K562 (cell line): ENCODE data around the gene CIAO2A. TPM values are rescaled to one million over a fixed set of nuclear protein-coding genes. Genes with fewer than 3 reads are reported as not detected.

ENCODE experiments used
- ATAC-seq: fragments of 200-7000 bp; cut with Tn5 transposase; 3 replicates; pipeline ENCODE4 v1.9.1; 2020; ENCODE audit warnings: moderate library complexity
- BruUV-seq: library from RNA; stranded (reverse); fragments of 400-500 nt; replicated peaks from 2 replicates; lab custom pipeline; 2021; lab: Mats Ljungman, UMichigan
- CTCF ChIA-PET: fragments of 300-600 bp; formaldehyde crosslinking; extraction: SDS; loops from one replicate; lab custom pipeline; 2021; ENCODE audit warnings: low intra/inter-chr PET ratio; lab: Yijun Ruan, JAX
- POLR2A ChIA-PET: fragments of 300-600, 350-650 bp; sonication (Branson Sonifier 250); formaldehyde crosslinking; extraction: SDS; loops from one replicate; lab custom pipeline; 2021; ENCODE audit warnings: antibody characterized with exemption, inconsistent platforms; lab: Yijun Ruan, JAX
- DNase-seq, 4 experiments: peaks; one replicate each; pipeline versions ENCODE4 v3.0.0 to v3.0.0-alpha.2; 2011 to 2018; ENCODE audit warnings: low spot score in 3 of 4, mixed read lengths in 3 of 4; ENCODE audit errors: extremely low read depth in 1 of 4
- FAIRE-seq: peaks from 2 replicates; lab custom pipeline; 2011; peaks lifted over from hg19 to GRCh38; lab: Jason Lieb, UNC
- H2AFZ ChIP-seq: 2 replicates; pipeline ENCODE4 v1.6.0; 2011; ENCODE audit warnings: low read depth, low read length, control low read depth, inconsistent platforms
- H3K27ac ChIP-seq: fragments of 200-600 bp; 3 replicates; pipeline ENCODE4 v1.8.0; 2011; ENCODE audit warnings: low read depth, mild to moderate bottlenecking, control low read depth, inconsistent platforms, low read length, moderate library complexity, mixed read lengths; ENCODE audit errors: extremely low read depth
- H3K27me3 ChIP-seq, 2 experiments: fragments of 300-600 bp in 1 of 2; 2 replicates in 1 of 2; 3 replicates in 1 of 2; pipeline versions ENCODE4 v1.6.0 to v1.8.0; 2011; ENCODE audit warnings: inconsistent platforms in 2 of 2, low read length in 2 of 2, mild to moderate bottlenecking in 1 of 2, mixed read lengths in 1 of 2, moderate library complexity in 1 of 2; ENCODE audit not compliant: control insufficient read depth in 2 of 2, insufficient read depth in 2 of 2
- H3K36me3 ChIP-seq: fragments of 300-600 bp; 3 replicates; pipeline ENCODE4 v1.8.0; 2011; ENCODE audit warnings: mild to moderate bottlenecking, low read length, inconsistent platforms; ENCODE audit not compliant: control insufficient read depth, insufficient read depth
- H3K4me1 ChIP-seq, 2 experiments: fragments of 200-600 bp in 1 of 2; replicated peaks in 1 of 2; 2 replicates in 1 of 2; 3 replicates in 1 of 2; pipeline versions ENCODE4 v1.5.1 to v1.8.0; 2011; ENCODE audit warnings: inconsistent platforms in 2 of 2, low read length in 2 of 2, mild to moderate bottlenecking in 1 of 2, mixed read lengths in 1 of 2, moderate library complexity in 1 of 2; ENCODE audit not compliant: control insufficient read depth in 2 of 2, insufficient read depth in 2 of 2
- H3K4me2 ChIP-seq: 2 replicates; pipeline ENCODE4 v1.6.1; 2011; ENCODE audit warnings: low read length, control low read depth, inconsistent platforms, mixed read lengths; ENCODE audit not compliant: insufficient read depth
- H3K4me3 ChIP-seq: fragments of 200-600 bp; sonication (generic), shearing (Covaris generic); 2 replicates; pipeline ENCODE4 v1.5.1; 2016; ENCODE audit warnings: control low read depth, inconsistent platforms
- H3K79me2 ChIP-seq: fragments of 200-600 bp; 3 replicates; pipeline ENCODE4 v1.8.0; 2011; ENCODE audit warnings: low read length, inconsistent platforms; ENCODE audit not compliant: control insufficient read depth, insufficient read depth
- H3K9ac ChIP-seq, 2 experiments: 2 replicates each; pipeline versions ENCODE4 v1.6.0 to v1.6.1; 2011; ENCODE audit warnings: low read depth in 2 of 2, low read length in 2 of 2, control low read depth in 1 of 2, inconsistent platforms in 1 of 2, mild to moderate bottlenecking in 1 of 2, mixed read lengths in 1 of 2; ENCODE audit not compliant: insufficient read depth in 1 of 2
- H3K9me1 ChIP-seq: one replicate; pipeline ENCODE4 v1.6.0; 2011; ENCODE audit warnings: inconsistent platforms, mild to moderate bottlenecking, low read length, moderate library complexity; ENCODE audit not compliant: control insufficient read depth, insufficient read depth
- H3K9me3 ChIP-seq: replicated peaks from 2 replicates; pipeline ENCODE4 v1.5.1; 2011; ENCODE audit warnings: low read depth, low read length, inconsistent platforms; ENCODE audit not compliant: control insufficient read depth, insufficient read depth
- H4K20me1 ChIP-seq: replicated peaks from 2 replicates; pipeline ENCODE4 v1.6.1; 2011; ENCODE audit warnings: low read length, inconsistent platforms, mixed read lengths; ENCODE audit not compliant: control insufficient read depth, insufficient read depth
- POLR2A ChIP-seq: fragments of 450-650 bp; conservative IDR thresholded peaks from 2 replicates; pipeline ENCODE4 v1.6.1; 2016
- SOX6 ChIP-seq: fragments of 450-650 bp; IDR thresholded peaks from 2 replicates; pipeline ENCODE4 v1.6.1; 2014; ENCODE audit warnings: mild to moderate bottlenecking
- SP1 ChIP-seq: sonication (generic); formaldehyde crosslinking; IDR thresholded peaks from 2 replicates; pipeline ENCODE4 v1.8.1; 2022; ENCODE audit warnings: mild to moderate bottlenecking, missing genetic modification reagents
- SRSF3 ChIP-seq: fragments of 200-400 bp; formaldehyde crosslinking; IDR thresholded peaks from 2 replicates; pipeline ENCODE4 v1.6.1; 2016; ENCODE audit warnings: mild to moderate bottlenecking, low read length, moderate library complexity; ENCODE audit not compliant: insufficient read depth
- TAL1 ChIP-seq: fragments of 450-650 bp; IDR thresholded peaks from 2 replicates; pipeline ENCODE4 v1.6.1; 2016; ENCODE audit warnings: mild to moderate bottlenecking
- WGBS: fragments of 100-300 bp; shearing (Covaris generic); methylation state at CpG from one replicate; pipeline ENCODE4 v1.1.6; 2016; ENCODE audit warnings: low coverage, mixed read lengths; ENCODE audit not compliant: insufficient coverage; ENCODE audit errors: missing lambda C conversion rate; 5-methylcytosine and 5-hydroxymethylcytosine counted together
- in situ Hi-C: fragments of 300-500 bp; cut with MboI; formaldehyde crosslinking; loops from 4 replicates; pipeline ENCODE4 v1.15.0; 2018; ENCODE audit warnings: inconsistent platforms, mixed read lengths
- intact Hi-C: fragments of 100-400 bp; cut with micrococcal nuclease; formaldehyde crosslinking; loops from 2 replicates; pipeline ENCODE4 v1.14.2; 2022
- polyA plus RNA-seq, 8 experiments: library from polyadenylated mRNA; depleted of rRNA in 4 of 8; stranded (reverse) in 5 of 8; unstranded in 3 of 8; fragments of >200 nt; fragmentation: Nextera tagmentation in 2 of 8; fragmentation: Illumina TruSeq in 1 of 8; extraction: Ambion mirVana in 2 of 8; extraction: Trizol in 1 of 8; gene quantifications; 2 replicates each; pipeline versions ENCODE4 v1.2.1 to v1.2.3, GENCODE V29; 2011 to 2014; ENCODE audit warnings: inconsistent platforms in 1 of 8, missing spikeins in 1 of 8
- total RNA-seq, 7 experiments: library from RNA; depleted of rRNA in 6 of 7; stranded (reverse); fragments of >200 nt in 6 of 7; fragmentation: Illumina TruSeq in 2 of 7; extraction: Trizol in 2 of 7; gene quantifications; 2 replicates each; pipeline versions ENCODE4 v1.2.1 to v1.2.3, GENCODE V29; 2011 to 2021; ENCODE audit warnings: low replicate concordance in 1 of 7

Gene CIAO2A
- total and polyA plus RNA-seq, 9 of the 15 experiments (the other 6 are each of a cell fraction or from before 2014, with no cell fraction given) = 161 to 429 (median 313) TPM

- POLR2A ChIA-PET = interaction anchor here (0.7 kb wide), 2 partner anchors 122 to 1044 kb away, joined by 3 read pairs; no protein-coding TSS in a partner anchor
- no peak for ATAC-seq
- Histone ChIP-seq H3K9me3 (no peaks in the 10 kb centered on the region), H3K9me1 (no peaks in the 10 kb centered on the region)
- no peak for TF ChIP-seq SOX6
- TF ChIP-seq SP1 (CRISPR knock-in tag) = no peak
- TF ChIP-seq SRSF3 = no peak
- TF ChIP-seq POLR2A = no peak
- no peak for TF ChIP-seq TAL1
- TF ChIP-seq, all 486 proteins: peak for 0
- Histone ChIP-seq H3K4me2 (no peak overlapping the region), H3K4me1 (peaks cover 8 to 27% of the 10 kb centered on the region in 2 experiments; a peak in 3 of 5 replicates), H3K79me2 (no peaks in the 10 kb centered on the region), H3K27me3 (no peaks in the 10 kb centered on the region), H3K27ac (no peak overlapping the region), H4K20me1 (no peaks in the 10 kb centered on the region), H3K36me3 (no peaks in the 10 kb centered on the region), H2AFZ (peak overlapping the region; percentile 14; the same call in 1 of the 2 replicates), H3K4me3 (no peak overlapping the region), H3K9ac (no peak overlapping the region; a peak in 1 of 4 replicates)
- in situ Hi-C loops = loop anchor here (5.0 to 25.0 kb wide), 4 partner anchors 228 to 763 kb away; partner anchors contain the start of gene APH1B
- BruUV-seq = no TSS peak
- FAIRE-seq = no peak
- DNase-seq = no peak
- intact Hi-C loops = no loop called here
- CTCF ChIA-PET = no interaction called here
- 54% methylated on average over 8 of the region's 8 CpGs for WGBS
These were observed 43.2 kb downstream of the CIAO2A start for GRCh38 chr15:64050281-64051092.
